ENCODE data around the gene DOK3. TPM values are rescaled to one million over a fixed set of nuclear protein-coding genes. Genes with fewer than 3 reads are reported as not detected.

DOK3 gene
- total and polyA plus RNA-seq, 2 of the 13 experiments (the other 11 are each of a cell fraction or from before 2014, with no cell fraction given) = 1.4 to 1.5 TPM

DNA sequence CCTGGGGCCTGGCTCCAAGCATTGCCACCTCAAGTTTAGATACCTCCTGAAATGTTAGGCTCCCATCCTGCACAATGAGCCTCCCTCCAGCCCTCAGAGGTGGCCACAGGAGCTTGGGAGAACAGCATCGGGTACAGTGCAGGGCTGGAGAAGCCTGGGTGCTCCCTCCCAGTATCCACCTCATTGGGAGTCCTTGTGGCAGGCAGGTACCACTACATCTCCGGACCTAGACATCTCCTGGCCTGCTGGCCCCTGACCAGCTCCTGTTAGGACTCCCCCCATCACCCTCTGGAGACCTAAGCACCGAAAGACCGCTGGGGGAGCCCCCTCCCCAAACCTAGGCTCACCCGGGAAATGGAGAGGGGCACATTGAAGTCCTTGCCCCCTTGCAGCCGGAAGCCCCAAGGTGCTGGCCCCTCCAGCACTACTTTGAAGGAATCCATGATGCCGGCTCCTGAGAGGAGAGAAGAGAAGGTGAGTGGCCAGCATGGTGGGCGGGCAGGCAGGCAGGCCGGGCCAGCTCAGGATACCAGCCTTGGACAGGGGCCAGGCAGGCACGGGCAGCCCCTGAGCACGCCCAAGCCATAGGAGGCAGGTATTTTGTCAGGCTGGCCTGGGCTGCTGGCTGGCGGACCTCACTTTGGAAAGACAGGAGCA, 13.4 kb downstream of the DOK3 start (continued):
- TF ChIP-seq, protein P1, sequence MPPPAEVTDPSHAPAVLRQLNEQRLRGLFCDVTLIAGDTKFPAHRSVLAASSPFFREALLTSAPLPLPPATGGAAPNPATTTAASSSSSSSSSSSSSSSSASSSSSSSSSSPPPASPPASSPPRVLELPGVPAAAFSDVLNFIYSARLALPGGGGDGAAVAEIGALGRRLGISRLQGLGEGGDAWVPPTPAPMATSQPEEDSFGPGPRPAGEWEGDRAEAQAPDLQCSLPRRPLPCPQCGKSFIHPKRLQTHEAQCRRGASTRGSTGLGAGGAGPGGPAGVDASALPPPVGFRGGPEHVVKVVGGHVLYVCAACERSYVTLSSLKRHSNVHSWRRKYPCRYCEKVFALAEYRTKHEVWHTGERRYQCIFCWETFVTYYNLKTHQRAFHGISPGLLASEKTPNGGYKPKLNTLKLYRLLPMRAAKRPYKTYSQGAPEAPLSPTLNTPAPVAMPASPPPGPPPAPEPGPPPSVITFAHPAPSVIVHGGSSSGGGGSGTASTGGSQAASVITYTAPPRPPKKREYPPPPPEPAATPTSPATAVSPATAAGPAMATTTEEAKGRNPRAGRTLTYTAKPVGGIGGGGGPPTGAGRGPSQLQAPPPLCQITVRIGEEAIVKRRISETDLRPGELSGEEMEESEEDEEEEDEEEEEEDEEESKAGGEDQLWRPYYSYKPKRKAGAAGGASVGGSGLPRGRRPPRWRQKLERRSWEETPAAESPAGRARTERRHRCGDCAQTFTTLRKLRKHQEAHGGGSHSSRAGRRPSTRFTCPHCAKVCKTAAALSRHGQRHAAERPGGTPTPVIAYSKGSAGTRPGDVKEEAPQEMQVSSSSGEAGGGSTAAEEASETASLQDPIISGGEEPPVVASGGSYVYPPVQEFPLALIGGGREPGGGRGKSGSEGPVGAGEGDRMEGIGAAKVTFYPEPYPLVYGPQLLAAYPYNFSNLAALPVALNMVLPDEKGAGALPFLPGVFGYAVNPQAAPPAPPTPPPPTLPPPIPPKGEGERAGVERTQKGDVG (CRISPR knock-in tag; IDR thresholded peaks at IDR 0.05; ENCODE audit: borderline replicate concordance) = 0 out of 2 replicates have a peak, but pooled peaks have one; percentile 20
- TF ChIP-seq NR1H2 (CRISPR knock-in tag; IDR thresholded peaks at IDR 0.05; ENCODE audit: borderline replicate concordance, low read depth) (no peak), ZNF543 (CRISPR knock-in tag; IDR thresholded peaks at IDR 0.05) (no peak)

DNA sequence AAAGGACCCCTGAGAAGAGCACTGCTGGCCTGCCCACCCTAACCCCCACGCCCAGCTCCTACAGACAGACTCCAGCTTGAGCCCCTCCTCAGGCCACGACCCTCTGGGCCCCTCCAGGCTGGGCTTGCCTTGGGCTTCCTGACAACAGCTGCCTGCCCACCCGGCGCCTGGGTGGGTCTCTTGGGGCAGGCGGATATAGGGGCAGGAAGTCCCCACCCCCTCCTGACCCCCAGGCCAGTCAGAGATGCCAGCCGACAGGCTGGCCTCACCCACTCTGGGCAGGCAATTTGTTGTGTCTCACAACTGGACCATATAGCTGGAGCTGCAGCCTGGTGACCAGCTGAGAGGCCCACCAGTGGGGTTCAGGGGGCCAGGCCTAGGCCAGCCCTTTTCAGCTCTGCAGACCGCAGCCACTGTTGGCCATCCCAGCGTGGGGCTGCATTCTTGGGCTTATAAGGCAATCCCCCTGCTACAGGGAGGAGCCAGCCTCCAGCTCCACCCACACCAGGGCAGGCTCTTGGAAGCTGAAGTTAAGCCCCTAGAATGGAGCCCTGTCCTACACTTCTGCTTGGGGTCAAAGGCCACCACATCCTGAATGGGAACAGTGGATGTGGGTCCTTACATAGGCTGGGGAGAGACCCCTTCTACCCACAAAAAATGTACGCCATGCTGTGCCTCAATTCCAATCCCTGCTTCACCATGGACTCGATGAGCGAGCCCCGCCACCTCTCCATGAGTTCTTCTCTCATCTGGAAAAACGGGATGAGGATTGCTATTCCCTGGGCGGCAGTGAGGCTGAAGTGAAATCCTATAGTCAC, 14.2 kb downstream of the DOK3 start:
- H2AFZ ChIP-seq (ENCODE audit: low read length) = no peak overlapping the region
- peaks cover 38% of the 10 kb centered on the region for H3K4me1 ChIP-seq (ENCODE audit: insufficient read depth, low read length)
- peak overlapping the region in 2 of 3 experiments; percentile 65 to 85; a peak in 4 of 6 replicates for H3K4me3 ChIP-seq (replicated peaks in 1 of 3; ENCODE audit: insufficient read depth in 1 of 3, low read depth in 2 of 3, low read length in 3 of 3)
- intact Hi-C loops (cut with micrococcal nuclease; ENCODE audit: unreplicated experiment) = loop anchor here (1.0 to 5.0 kb wide), 3 partner anchors 39 to 183 kb away; partner anchors contain the start of gene MXD3
- no peaks in the 10 kb centered on the region for H3K79me2 ChIP-seq (ENCODE audit: insufficient read depth, low read length)
- FAIRE-seq (no peak), DNase-seq (ENCODE audit: low spot score) (peak; percentile 62), ATAC-seq (no peak)
- ChIA-PET CTCF (ENCODE audit: low intra/inter-chr PET ratio, low total read pairs) (interaction anchor here (1.4 kb wide), 1 partner anchor 39 kb away, joined by 4 read pairs; no protein-coding TSS in a partner anchor), POLR2A (interaction anchor here (1.0 to 3.6 kb wide), 9 partner anchors 14 to 408 kb away, joined by 4 to 42 read pairs (median 9); partner anchors contain the start of genes DDX41, DOK3 and FGFR4)
- 84% methylated on average over 11 of the region's 14 CpGs for WGBS (ENCODE audit: low lambda C conversion rate)
- peak overlapping the region; percentile 99 for H3K4me2 ChIP-seq (ENCODE audit: low read depth, low read length)
- H3K27ac ChIP-seq (ENCODE audit: extremely low read length, insufficient read depth, low read length) = peak overlapping the region; percentile 60
- H3K36me3 ChIP-seq (replicated peaks in 1 of 2; ENCODE audit: control insufficient read depth in 1 of 2, insufficient read depth in 2 of 2, low read length in 2 of 2) = peaks cover 4 to 7% of the 10 kb centered on the region in 2 experiments; a peak in 1 of 5 replicates
- H4K20me1 ChIP-seq (ENCODE audit: insufficient read depth, low read length) = peaks cover 15% of the 10 kb centered on the region; the same call in 1 of the 2 replicates
- BruUV-seq (replicated peaks) = TSS peak; percentile 62
- no peaks in the 10 kb centered on the region for H3K9me3 ChIP-seq (ENCODE audit: low read length)
- H3K27me3 ChIP-seq (ENCODE audit: control insufficient read depth in 1 of 2, insufficient read depth in 2 of 2, low read length in 2 of 2) = peaks cover 0 to 19% of the 10 kb centered on the region in 2 experiments; a peak in 2 of 5 replicates
- no peak overlapping the region for H3K9ac ChIP-seq (ENCODE audit: insufficient read depth, low read depth, low read length)
- in situ Hi-C loops (cut with HindIII; ENCODE audit: extremely low pct_ligation_motif_present, low pct_unique_long_range_greater_than_20kb) = no loop called here
- TF ChIP-seq, protein P2, sequence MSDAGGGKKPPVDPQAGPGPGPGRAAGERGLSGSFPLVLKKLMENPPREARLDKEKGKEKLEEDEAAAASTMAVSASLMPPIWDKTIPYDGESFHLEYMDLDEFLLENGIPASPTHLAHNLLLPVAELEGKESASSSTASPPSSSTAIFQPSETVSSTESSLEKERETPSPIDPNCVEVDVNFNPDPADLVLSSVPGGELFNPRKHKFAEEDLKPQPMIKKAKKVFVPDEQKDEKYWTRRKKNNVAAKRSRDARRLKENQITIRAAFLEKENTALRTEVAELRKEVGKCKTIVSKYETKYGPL (CRISPR knock-in tag; IDR thresholded peaks at IDR 0.05) = no peak
- TF ChIP-seq EP300 (IDR thresholded peaks at IDR 0.05; ENCODE audit: low read depth in 2 of 2, low read length in 2 of 2) (no peak), EP300 (CRISPR knock-in tag; IDR thresholded peaks at IDR 0.05; ENCODE audit: borderline replicate concordance) (0 out of 2 replicates have a peak, but pooled peaks have one; percentile 10), KDM5B (CRISPR knock-in tag; IDR thresholded peaks at IDR 0.05; ENCODE audit: borderline replicate concordance) (0 out of 2 replicates have a peak, but pooled peaks have one; percentile 13), ZNF468 (CRISPR knock-in tag; IDR thresholded peaks at IDR 0.05) (no peak), IRX3 (CRISPR knock-in tag; IDR thresholded peaks at IDR 0.05; ENCODE audit: borderline replicate concordance, low read depth) (no peak), SRF (IDR thresholded peaks at IDR 0.05; ENCODE audit: low read depth, low read length) (peak; percentile 69; the same call in 1 of the 2 replicates)
- TF ChIP-seq, protein P3, sequence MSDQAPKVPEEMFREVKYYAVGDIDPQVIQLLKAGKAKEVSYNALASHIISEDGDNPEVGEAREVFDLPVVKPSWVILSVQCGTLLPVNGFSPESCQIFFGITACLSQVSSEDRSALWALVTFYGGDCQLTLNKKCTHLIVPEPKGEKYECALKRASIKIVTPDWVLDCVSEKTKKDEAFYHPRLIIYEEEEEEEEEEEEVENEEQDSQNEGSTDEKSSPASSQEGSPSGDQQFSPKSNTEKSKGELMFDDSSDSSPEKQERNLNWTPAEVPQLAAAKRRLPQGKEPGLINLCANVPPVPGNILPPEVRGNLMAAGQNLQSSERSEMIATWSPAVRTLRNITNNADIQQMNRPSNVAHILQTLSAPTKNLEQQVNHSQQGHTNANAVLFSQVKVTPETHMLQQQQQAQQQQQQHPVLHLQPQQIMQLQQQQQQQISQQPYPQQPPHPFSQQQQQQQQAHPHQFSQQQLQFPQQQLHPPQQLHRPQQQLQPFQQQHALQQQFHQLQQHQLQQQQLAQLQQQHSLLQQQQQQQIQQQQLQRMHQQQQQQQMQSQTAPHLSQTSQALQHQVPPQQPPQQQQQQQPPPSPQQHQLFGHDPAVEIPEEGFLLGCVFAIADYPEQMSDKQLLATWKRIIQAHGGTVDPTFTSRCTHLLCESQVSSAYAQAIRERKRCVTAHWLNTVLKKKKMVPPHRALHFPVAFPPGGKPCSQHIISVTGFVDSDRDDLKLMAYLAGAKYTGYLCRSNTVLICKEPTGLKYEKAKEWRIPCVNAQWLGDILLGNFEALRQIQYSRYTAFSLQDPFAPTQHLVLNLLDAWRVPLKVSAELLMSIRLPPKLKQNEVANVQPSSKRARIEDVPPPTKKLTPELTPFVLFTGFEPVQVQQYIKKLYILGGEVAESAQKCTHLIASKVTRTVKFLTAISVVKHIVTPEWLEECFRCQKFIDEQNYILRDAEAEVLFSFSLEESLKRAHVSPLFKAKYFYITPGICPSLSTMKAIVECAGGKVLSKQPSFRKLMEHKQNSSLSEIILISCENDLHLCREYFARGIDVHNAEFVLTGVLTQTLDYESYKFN (CRISPR knock-in tag; conservative IDR thresholded peaks at IDR 0.05) = no peak
